HG03378 (cell line): ENCODE measurements around the gene ZC3H7A.

Experiments
- ATAC-seq: cut with Tn5 transposase; IDR thresholded peaks from one replicate; pipeline ENCODE4 v1.9.1; 2021; ENCODE audit warnings: mild to moderate bottlenecking, moderate library complexity; ENCODE audit not compliant: unreplicated experiment

The ZC3H7A gene

GRCh38 chr16:11708421-11708820 lies 88.6 kb downstream of the ZC3H7A start:
- no peak for ATAC-seq

DNA sequence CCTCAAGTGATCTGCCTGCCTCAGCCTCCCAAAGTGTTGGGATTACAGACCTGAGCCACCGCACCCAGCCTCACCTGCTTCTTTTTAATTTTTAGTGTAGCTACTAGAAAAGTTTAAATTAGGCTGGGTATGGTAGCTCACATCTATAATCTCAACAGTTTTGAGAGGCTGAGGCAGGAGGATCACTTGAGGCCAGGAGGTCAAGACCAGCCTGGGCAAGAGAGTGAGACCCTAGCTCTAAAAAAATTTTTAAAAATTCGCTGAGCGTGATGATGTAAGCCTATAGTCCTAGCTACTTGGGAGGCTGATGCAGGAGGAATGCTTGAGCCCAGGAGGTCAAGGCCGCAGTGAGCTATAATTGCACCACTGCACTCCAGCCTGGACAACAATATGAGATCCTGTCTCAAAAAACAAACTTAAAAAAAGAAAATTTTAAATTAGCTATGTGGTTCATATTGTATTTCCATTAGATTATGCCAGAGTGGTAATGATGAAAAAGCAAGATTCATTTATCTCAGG lies 89.3 kb downstream of the ZC3H7A start:
- ATAC-seq: no peak

- no peak for ATAC-seq
Observed at GRCh38 chr16:11706180-11706742, 90.8 kb downstream of the ZC3H7A start.

- ATAC-seq: no peak
Observed at GRCh38 chr16:11705311-11706025, 91.6 kb downstream of the ZC3H7A start.
